Skin of body (tissue), 2 donors: ENCODE measurements around the gene LBH. TPM values are rescaled to one million over a fixed set of nuclear protein-coding genes. Genes with fewer than 3 reads are reported as not detected.
A peak's percentile ranks its signal among the peaks of the same experiment; 100 is the strongest.

ENCODE experiments used
- DNase-seq: peaks from one replicate; lab custom pipeline; 2025; lab: John Stamatoyannopoulos, UW
- total RNA-seq: library from RNA; depleted of rRNA; stranded (reverse); fragments of >200 nt; gene quantifications from one replicate; pipeline ENCODE4 v1.2.3, GENCODE V29; 2014

The LBH gene
- total RNA-seq, 1 donor from 2014 or later = 54.4 TPM

- no peak for DNase-seq
Observed at GRCh38 chr2:30234180-30234971, 3.0 kb downstream of the LBH start.

DNA sequence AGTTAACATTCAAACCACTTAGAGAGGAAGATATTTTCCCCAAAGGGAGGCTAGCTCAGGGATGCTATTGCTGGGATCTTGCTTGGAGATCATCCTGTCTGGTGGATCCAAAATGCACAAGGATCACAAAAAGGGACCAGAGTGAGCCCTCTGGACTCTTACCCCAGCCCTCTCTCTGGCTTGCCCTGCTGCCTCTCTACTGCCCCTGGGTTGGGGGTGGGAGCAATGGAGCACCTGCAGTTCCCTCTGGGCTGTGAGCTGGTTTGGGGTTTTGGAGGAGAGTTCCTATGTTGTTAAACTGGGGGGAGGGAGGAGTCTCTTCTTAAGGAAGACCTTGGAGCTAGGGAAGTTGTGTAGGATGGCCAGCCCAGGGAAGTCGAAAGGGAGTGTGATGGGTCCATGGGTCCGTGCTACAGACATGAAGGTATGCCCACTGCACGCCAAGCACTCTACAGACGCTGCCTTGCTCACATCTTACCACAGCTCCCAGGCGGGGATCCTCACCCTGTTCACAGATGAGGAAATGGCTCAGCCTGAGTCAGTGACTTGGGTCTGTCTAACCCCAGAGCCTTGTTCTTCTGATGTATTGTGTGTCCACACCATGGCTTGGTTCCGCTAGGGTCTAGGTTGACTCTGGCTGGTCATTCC is 3.8 kb downstream of the LBH start:
- DNase-seq = no peak

GRCh38 chr2:30235859-30236535 is 4.7 kb downstream of the LBH start:
- DNase-seq = no peak

DNA sequence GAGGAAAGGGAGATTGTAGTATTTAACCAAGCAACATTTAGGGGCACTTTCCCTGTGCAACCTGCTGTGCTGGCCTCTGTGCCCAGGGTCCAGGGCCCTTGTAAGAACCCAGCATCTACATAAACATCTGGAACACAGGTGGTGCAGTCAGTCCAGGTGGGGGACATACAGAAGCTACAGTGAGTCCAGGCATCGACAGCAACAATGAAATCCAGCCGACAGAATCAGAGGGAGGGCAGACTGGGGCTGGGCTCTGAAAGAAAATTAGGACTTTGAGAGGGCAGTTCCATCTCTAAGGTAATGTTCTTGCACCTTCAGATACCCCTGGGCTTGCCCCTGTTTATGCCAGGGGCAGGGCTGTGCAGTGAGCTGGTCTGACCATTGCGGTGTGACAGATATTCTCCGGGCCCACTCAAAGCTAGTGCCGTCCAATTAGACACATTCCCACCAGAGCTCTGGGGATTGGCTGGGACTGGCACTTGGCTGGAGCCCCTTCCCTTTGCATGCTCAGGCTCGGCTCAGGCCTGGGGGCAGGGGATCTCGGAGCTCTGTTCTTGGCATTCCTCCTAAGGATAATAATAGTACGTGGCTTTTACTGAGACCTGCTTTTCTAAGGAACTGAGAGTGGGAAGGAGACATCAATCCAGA is 5.4 kb downstream of the LBH start:
- DNase-seq = no peak

DNA sequence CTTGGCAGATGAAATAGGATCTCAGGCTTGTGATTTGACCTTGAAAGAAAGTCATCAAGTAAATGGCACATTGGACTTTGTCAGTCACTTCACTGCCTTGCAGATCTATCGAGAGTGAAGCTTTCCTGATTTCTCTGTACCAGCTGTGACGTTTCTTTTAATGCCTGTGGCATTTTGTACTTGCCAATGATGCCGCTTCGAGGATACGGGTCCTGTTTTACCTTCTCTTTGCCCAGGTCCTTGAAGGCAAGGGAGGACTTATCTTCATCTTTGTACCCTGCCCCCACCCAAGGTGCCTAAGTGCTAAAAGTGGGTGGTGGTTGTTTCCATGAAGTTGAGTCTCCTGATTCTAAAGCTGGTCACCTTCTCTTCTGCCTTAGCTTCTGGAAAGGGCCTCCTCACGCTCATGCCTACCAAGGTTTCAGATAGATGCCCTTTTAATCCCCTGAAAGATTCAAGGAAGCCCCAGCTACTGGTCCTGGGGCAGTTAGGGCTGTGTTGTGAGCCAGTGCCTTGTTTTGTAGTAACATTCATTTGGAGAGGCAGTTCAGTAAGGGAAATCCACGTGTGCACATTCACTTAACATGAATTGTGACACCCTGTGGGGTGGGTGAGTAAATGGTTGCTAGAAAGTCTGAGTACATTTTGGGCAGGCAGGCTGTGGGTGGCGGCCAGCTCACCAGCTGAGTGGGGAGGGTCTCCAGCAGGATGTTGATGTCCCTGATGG is 6.1 kb downstream of the LBH start:
- DNase-seq = no peak

DNA sequence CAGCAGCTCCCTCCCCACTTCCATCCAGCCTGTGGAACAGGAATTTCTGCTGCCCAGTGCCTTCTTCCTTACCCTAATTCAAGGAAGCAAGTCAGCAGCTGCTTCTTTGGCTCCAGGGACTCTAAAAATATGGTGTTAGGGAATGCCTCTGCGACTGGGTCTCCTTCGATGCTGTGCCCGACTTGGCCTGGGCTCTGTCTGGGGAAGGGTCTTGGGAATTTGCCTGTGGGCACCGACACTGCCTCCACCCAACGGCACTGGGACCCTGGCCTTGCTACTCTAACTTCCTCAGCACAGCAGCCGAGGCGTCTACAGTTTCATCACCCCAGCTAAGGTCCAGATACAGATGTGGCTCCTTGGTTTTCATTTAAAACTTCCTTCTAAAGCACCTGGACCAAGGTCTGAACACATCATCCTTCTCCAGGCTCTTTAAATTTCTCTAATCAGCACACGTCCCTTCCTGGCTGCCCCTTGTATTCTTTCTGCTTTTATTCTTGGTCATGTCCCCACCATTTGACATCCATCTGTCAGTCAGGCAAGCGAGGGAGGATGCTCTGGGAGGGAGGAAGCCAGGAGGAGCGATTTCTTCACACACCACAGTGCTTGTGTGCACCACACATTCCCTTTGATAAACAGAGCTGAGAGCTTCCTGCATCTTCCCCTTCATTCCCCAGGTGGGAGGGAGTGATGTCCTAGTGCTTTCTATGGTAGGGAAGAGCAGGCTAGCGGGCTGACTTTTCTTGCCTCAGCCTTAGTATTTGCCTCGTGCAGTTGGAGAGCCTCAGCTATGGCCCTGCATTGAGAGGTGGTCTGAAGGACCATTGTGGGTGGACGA is 6.8 kb downstream of the LBH start:
- no peak for DNase-seq

- DNase-seq = peak; percentile 96
Observed at GRCh38 chr2:30239308-30239985, 8.1 kb downstream of the LBH start.

DNA sequence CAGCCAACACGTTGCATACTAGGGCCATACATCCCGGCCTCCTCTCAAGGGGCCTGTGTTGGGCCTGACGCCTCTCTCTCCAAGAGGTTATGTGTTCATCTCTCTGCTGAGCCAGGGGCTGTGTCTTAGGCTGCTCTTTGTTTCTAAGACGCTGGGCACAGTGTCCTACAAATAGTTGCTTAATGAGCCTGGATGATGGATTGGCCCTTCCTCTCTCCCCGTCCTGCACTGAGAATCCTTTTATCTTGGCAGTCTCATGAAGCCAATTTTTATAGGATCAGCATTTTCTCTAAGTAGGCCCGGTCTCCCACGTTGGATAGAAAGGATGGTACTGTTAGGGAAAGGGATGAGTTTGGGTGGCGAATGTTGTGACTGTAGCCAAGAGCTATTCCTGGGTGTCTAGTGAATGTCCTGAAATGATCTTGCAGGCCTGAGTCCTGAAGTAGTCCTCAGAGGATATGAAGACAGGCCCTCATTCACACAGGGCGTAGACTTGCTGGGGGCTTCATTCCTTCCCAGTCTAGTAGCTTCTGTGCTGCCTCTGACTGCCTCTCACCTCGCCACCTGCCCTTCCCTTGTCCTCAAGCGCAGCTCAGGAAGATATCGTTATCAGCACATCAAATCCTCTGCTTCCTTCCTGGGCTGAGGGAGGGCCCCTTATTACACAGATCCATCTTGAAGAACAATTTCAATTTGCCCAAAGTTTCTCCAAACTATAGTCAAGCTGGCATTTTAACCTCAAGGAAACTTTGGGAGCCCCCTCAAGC is 8.8 kb downstream of the LBH start:
- peak; percentile 47 for DNase-seq

- no peak for DNase-seq
Observed at GRCh38 chr2:30243231-30243630, 11.9 kb downstream of the LBH start.

- no peak for DNase-seq
Observed at GRCh38 chr2:30245364-30245763, 14.0 kb downstream of the LBH start.

DNA sequence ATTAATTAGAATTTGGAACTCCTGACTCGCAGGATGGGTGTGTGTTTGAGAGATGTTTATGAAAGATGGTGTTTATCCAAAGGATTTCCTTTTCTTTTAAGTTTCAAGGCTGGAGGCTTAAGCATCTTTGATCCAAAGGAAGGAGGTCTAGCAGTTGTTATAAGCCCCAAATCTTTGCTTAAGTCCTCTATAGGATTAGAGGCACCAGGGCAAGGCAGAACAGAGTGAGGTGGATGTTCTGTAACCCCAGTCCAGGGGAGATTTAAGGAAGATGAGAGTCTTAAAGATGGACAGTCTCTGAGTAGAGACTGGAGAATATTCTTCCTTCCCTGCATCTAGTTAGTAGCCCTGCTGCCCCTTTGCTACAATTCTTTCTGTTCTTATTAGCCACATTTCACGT is 17.5 kb downstream of the LBH start:
- DNase-seq = no peak

DNA sequence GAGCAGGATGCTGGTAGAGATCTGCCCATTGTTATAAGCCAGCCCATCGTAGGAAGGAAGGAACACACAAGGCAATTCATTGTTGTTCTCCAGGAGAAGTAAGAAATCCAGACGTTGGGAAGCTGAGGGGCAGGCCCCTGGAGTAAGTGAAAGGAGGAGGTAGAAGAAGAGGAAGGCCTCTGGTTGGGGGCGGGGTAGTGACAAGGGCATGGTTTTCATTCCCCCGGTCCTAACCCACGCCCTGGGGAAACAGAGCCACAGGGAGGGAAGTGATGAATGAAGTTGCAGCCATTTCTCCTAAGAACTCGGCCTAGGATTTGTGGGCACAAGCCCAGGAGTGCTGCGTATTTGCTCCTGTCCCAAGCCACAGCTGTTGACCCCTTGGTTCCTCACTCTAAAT is 18.0 kb downstream of the LBH start:
- no peak for DNase-seq

- no peak for DNase-seq
Observed at GRCh38 chr2:30250421-30250820, 19.1 kb downstream of the LBH start.

GRCh38 chr2:30252723-30253701 is 21.7 kb downstream of the LBH start:
- DNase-seq = peak; percentile 30

DNA sequence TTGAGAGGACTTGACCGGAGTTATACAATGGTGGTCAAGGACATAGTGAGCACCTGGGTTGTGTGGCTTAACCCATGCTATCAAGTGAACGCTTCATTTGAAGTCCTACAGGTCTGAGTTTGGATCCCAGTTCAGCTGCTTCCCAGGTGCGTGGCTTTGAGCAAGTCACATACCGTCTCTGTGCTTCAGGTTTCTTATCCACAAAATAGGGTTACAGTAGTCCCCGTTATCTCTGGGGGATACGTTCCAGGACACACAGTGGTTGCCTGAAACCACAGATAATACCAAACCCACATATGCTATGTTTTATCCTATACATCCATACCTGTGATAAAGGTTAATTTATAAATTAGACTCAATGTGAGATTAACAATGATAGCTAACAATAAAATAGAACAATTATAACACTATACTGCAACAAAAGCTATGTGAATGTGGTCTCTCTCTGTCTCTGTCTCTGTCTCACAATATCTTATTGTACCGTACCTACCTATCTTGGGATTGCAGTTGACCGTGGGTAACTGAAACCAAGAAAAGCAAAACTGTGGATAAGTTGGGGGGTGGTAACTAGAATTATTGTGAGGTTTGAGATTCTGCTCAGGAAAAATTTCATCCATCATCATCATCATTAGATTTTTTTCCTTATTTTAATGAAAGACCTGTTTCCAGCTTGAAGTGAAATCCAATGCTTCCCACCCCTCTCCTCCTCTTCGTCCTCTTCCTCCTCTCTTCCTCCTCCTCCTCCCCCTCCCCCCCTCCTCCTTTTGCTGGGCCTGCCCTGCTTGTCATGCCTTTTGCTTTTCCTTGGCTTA is 22.7 kb downstream of the LBH start:
- DNase-seq = no peak

DNA sequence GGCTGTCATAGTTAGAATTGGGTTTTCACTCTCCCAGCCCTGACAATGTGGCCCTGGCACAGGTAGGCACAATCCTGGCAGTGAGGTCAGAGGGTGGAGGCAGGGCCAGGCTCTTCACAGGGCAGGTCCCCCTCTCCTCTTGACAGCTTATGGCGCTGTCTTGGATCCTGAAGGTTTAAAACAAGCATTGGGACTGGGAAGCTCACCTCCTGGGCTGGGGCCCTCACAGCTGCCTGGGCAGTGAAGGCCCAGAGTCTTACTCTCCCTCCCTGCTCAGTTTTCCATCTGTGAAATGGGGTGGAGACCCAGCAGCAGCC is 23.3 kb downstream of the LBH start:
- DNase-seq = no peak

GRCh38 chr2:30255026-30255425 is 23.7 kb downstream of the LBH start:
- DNase-seq = no peak
